Osteocyte (in vitro differentiated cells): Measurements from ENCODE around the gene SLC16A12. TPM values are rescaled to one million over a fixed set of nuclear protein-coding genes. Genes with fewer than 3 reads are reported as not detected.

Experiments
- DNase-seq: peaks from one replicate; pipeline ENCODE4 v3.0.0; 2021; ENCODE audit warnings: mixed read lengths; ENCODE audit not compliant: unreplicated experiment; ENCODE audit errors: extremely low spot score
- H3K27ac Mint-ChIP-seq: one replicate; pipeline ENCODE4 v1.8.0; 2021; ENCODE audit warnings: mild to moderate bottlenecking, mixed read lengths; ENCODE audit not compliant: unreplicated experiment
- H3K27me3 Mint-ChIP-seq: one replicate; pipeline ENCODE4 v1.8.0; 2021; ENCODE audit warnings: mixed read lengths; ENCODE audit not compliant: unreplicated experiment
- H3K36me3 Mint-ChIP-seq: one replicate; pipeline ENCODE4 v1.8.0; 2021; ENCODE audit warnings: mixed read lengths; ENCODE audit not compliant: unreplicated experiment
- H3K4me1 Mint-ChIP-seq: one replicate; pipeline ENCODE4 v1.8.0; 2021; ENCODE audit warnings: mixed read lengths; ENCODE audit not compliant: unreplicated experiment
- H3K4me3 Mint-ChIP-seq: one replicate; pipeline ENCODE4 v1.8.0; 2021; ENCODE audit warnings: mild to moderate bottlenecking, moderate library complexity, mixed read lengths; ENCODE audit not compliant: unreplicated experiment
- H3K9me3 Mint-ChIP-seq: one replicate; pipeline ENCODE4 v1.8.0; 2021; ENCODE audit warnings: mixed read lengths; ENCODE audit not compliant: unreplicated experiment
- total RNA-seq: library from RNA; stranded (reverse); gene quantifications from 2 replicates; pipeline ENCODE4 v1.2.1, GENCODE V29; 2021
- TF ChIP-seq, protein P1 (sequence below): fragments of 200-600 bp; sonication (generic); IDR thresholded peaks from 2 replicates; pipeline ENCODE4 v1.5.0; 2021; ENCODE audit warnings: antibody characterized with exemption, mild to moderate bottlenecking, moderate library complexity

Gene SLC16A12
- total RNA-seq, 1 donor from 2014 or later = 8.4 TPM

DNA sequence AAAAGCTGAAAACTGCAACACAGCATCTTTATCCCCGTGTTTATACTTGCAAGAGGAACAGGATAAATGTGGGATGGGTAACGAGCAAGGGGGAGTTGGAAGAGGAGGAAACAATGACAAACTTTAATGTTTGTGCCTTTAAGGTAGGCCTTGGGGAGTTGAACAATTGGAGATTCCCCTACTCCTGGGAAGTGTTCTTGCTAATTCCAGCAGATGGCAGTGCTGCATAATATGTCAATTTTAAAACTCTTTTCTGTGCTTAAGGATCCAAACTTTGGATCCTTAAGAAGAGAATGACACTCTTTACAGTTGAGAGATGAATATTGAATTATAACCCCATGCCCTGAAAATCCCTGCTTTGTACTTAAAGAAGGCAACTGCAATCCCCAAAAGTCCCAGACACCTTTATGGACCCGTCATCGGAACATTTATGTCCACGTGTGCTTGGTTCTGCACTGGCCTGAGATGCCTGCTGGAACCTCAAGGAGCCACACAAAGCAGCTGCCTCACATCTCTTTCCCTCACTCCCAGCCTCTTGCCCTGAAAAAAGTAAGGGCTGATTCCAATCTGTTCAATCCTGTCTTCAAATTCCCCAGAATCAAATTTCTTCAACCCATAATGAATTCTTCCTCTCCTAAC is 109.0 kb downstream of the SLC16A12 start:
- Mint-ChIP-seq H3K4me3 (no peak overlapping the region), H3K4me1 (peaks cover 21% of the 10 kb centered on the region), H3K9me3 (no peaks in the 10 kb centered on the region), H3K27ac (peak overlapping the region; percentile 45), H3K27me3 (no peaks in the 10 kb centered on the region), H3K36me3 (peaks cover 2% of the 10 kb centered on the region)
- DNase-seq = no peak
- TF ChIP-seq, protein P1, sequence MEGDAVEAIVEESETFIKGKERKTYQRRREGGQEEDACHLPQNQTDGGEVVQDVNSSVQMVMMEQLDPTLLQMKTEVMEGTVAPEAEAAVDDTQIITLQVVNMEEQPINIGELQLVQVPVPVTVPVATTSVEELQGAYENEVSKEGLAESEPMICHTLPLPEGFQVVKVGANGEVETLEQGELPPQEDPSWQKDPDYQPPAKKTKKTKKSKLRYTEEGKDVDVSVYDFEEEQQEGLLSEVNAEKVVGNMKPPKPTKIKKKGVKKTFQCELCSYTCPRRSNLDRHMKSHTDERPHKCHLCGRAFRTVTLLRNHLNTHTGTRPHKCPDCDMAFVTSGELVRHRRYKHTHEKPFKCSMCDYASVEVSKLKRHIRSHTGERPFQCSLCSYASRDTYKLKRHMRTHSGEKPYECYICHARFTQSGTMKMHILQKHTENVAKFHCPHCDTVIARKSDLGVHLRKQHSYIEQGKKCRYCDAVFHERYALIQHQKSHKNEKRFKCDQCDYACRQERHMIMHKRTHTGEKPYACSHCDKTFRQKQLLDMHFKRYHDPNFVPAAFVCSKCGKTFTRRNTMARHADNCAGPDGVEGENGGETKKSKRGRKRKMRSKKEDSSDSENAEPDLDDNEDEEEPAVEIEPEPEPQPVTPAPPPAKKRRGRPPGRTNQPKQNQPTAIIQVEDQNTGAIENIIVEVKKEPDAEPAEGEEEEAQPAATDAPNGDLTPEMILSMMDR = peak; percentile 84

DNA sequence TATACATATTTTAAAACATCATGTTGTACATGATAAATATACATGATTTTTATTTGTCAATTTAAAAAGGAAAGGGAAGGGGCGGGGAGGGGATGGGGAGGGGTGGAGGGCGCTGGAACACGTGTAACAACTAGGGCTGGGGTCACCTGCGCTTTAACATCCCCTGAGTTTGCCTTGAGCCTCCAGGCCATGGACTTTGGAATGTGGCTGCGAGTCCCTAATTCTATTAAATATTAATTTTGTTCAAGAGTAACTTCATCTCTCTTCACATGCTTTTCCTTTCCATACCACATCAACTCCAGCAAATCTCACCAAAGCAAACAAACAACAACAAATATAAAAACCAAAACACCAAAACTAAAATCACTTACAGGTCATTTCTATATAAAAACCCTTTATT is 110.4 kb downstream of the SLC16A12 start:
- TF ChIP-seq, protein P1 = no peak
- Mint-ChIP-seq H3K9me3 (no peaks in the 10 kb centered on the region), H3K4me1 (peaks cover 21% of the 10 kb centered on the region), H3K36me3 (peaks cover 9% of the 10 kb centered on the region), H3K27ac (no peak overlapping the region), H3K27me3 (no peaks in the 10 kb centered on the region), H3K4me3 (no peak overlapping the region)
- DNase-seq = no peak

DNA sequence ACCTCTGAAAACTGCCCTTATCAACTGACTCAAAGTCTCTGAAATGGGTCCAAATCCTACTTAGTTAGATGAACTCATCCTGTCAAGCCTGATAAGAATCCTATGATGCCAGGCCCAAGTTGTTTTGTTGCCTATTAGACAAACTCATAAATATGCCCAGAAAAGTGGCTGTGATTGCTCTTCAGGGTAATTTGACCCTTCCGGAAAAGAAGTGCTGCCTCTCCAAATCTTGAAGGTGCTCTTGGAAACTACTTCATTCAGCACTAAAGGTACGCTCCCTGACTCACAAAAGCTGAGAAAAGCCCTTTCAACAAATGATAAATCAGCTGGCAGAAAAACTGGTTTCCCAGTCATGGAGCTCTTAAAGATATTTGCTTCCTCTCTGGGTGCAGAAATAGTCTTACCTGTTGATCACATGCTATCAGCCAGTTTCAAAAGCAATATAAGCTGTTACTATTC is 114.3 kb downstream of the SLC16A12 start:
- TF ChIP-seq, protein P1 = no peak
- peaks cover 27% of the 10 kb centered on the region for H3K36me3 Mint-ChIP-seq

DNA sequence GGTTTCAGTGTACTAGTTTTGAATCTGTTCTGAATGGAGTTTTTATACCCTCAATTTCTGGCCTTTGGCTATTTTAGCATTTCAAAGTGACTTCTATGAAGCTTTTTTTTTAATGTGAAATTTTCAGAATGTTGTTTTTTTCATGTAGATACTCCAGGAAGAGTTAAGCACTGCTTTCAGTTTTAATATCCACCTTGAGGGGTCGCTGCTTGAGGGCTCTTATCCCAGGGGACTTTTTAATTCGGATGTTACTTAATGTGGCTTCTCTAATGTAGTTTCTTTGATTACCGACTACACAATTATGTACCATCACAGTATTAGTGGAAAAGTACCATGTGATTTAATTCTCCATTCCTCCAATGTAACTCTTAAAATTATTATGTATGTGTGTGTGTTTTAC is 115.8 kb downstream of the SLC16A12 start:
- H3K27ac Mint-ChIP-seq = no peak overlapping the region
- no peak overlapping the region for H3K4me3 Mint-ChIP-seq
- DNase-seq = no peak
- H3K9me3 Mint-ChIP-seq = no peaks in the 10 kb centered on the region
- TF ChIP-seq, protein P1 = peak; percentile 55
- H3K4me1 Mint-ChIP-seq = peaks cover 35% of the 10 kb centered on the region
- H3K27me3 Mint-ChIP-seq = no peaks in the 10 kb centered on the region
- peaks cover 28% of the 10 kb centered on the region for H3K36me3 Mint-ChIP-seq

More for the DNA sequence above, 114.3 kb downstream of the SLC16A12 start:
- Mint-ChIP-seq H3K27ac (no peak overlapping the region), H3K4me1 (peaks cover 26% of the 10 kb centered on the region), H3K4me3 (no peak overlapping the region), H3K9me3 (no peaks in the 10 kb centered on the region), H3K27me3 (no peaks in the 10 kb centered on the region)
- no peak for DNase-seq

DNA sequence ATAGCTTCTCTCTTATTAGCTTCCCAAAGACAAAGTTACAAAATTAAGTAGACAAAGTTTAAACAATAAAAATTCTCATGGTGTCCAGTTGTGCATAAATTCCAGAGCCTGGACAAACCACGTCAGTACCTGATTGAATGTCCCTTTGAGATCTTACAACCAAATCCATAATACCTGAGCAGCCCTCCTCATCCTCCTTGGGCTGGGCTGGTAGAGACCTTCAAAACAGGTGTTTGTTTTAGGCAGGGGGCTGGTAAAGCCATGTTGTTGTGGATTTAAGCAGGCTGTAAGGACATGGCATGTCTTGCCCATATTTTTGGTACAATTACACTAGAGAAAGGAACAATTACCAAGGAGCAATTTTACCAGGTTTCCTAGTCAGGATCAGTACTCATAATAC is 118.9 kb downstream of the SLC16A12 start:
- TF ChIP-seq, protein P1 = no peak

More for the DNA sequence above, 118.9 kb downstream of the SLC16A12 start:
- no peak for DNase-seq
- Mint-ChIP-seq H3K27ac (peak overlapping the region; percentile 99), H3K4me3 (peak overlapping the region; percentile 98), H3K4me1 (peaks cover 41% of the 10 kb centered on the region), H3K27me3 (no peaks in the 10 kb centered on the region), H3K36me3 (peaks cover 31% of the 10 kb centered on the region), H3K9me3 (no peaks in the 10 kb centered on the region)
